Astrocyte of the spinal cord (primary cell): Measurements from ENCODE around the gene ABTB2.
"Not testable (repeated sequence)": the region's sequence is repeated elsewhere in the genome, so short reads cannot be mapped to it uniquely, and the experiment has no call there.

Experiments
- DNase-seq: peaks from one replicate; pipeline ENCODE4 v3.0.0; 2011; ENCODE audit warnings: low read depth, low spot score
- H3K4me3 ChIP-seq: 2 replicates; pipeline ENCODE4 v1.5.1; 2011; ENCODE audit warnings: low read depth, mild to moderate bottlenecking, low read length, moderate library complexity
- CTCF ChIP-seq: IDR thresholded peaks from 2 replicates; pipeline ENCODE4 v1.5.1; 2012; ENCODE audit warnings: low read depth, mild to moderate bottlenecking, low read length, inconsistent platforms
- in situ Hi-C: cut with HindIII; loops from 2 replicates; pipeline ENCODE4 v1.10.0; 2017; ENCODE audit warnings: low sequenced_read_pairs

Gene ABTB2

DNA sequence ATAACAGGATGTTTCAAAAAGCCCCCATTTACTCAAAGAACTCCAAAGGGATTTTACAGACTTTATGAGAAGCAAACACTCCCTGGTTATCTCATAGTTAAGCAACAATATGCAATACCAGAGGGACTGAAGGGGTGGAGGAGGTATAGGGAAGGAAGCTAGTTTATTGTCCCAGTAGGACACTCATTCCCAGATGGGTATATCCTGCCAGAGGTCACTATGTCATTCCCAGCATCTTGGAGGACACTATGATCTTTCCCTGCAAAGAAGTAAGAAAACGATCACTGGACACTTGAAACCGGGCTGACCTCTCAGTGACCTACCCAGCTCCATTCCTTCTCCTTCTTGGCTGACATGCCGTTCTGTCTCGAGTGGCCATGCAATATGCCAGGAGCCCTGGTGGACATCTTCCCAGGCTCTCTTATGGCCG lies 137.9 kb downstream of the ABTB2 start:
- TF ChIP-seq CTCF, result no peak
- H3K4me3 ChIP-seq, result no peak overlapping the region
- in situ Hi-C loops, result no loop called here
- DNase-seq, result no peak

DNA sequence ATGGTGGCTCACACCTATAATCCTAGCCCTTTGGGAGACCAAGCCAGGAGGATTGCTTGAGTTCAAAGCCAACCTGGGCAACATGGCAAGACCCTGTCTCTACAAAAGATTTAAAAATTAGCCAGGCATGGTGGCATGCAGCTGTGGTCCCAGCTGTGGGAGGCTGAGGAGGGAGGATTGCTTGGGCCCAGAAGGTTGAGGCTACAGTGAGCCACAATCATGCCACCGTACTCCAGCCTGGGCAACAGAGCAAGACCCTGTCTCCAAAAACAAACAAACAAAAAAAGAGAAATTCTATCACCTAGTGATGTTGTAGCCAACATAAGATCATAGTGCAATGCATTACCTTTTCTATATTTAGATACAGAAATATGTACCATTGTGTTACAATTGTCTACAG lies 138.5 kb downstream of the ABTB2 start:
- TF ChIP-seq CTCF, result no peak
- in situ Hi-C loops, result no loop called here
- no peak overlapping the region for H3K4me3 ChIP-seq
- DNase-seq, result no peak

DNA sequence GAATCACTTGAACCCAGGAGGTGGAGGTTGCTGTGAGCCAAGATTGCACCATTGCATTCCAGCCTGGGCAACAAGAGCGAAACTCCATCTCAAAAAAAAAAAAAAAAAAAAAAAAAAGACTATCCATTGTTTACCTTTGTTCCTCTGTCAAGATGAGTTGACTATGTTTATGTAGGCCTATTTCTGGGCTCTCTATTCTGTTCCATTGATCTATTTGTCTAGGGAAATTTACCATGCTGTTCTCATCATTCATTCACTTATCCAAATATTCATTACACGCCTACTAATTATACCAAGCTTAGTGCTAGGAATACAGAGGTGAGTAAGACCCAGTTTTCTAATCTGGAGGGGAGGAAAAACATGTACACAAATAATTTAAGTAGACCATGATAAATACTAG lies 139.1 kb downstream of the ABTB2 start:
- in situ Hi-C loops, result not testable (repeated sequence)

DNA sequence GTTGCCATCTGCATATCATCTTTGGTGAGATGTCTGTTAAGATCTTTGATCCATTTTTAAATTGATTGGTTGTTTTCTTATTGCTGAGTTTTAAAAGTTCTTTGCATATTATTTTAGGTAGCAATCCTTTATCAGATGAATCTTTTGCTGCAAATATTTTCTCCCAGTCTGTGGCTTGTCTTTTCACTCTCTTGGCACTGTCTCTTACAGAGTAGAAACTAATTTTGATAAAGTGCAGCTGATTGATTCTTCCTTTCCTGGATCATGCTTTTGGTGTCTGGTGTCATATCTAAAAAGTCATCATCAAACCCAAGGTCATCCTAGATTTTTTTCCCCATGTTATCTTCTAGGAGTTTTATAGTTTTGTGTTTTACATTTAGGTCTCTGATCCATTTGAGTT lies 139.7 kb downstream of the ABTB2 start:
- no peak overlapping the region for H3K4me3 ChIP-seq
- no peak for DNase-seq
- in situ Hi-C loops, result no loop called here
- no peak for TF ChIP-seq CTCF

More for the DNA sequence above, 139.1 kb downstream of the ABTB2 start:
- not testable (repeated sequence) for H3K4me3 ChIP-seq, DNase-seq

GRCh38 chr11:34216706-34217105 lies 141.1 kb downstream of the ABTB2 start:
- no peak for DNase-seq
- TF ChIP-seq CTCF, result no peak
- in situ Hi-C loops, result no loop called here

GRCh38 chr11:34215806-34216453 lies 141.9 kb downstream of the ABTB2 start:
- TF ChIP-seq CTCF, result no peak
- H3K4me3 ChIP-seq, result no peak overlapping the region
- no peak for DNase-seq
- in situ Hi-C loops, result no loop called here

More at GRCh38 chr11:34216706-34217105, 141.1 kb downstream of the ABTB2 start:
- no peak overlapping the region for H3K4me3 ChIP-seq

GRCh38 chr11:34214961-34215805 lies 142.6 kb downstream of the ABTB2 start:
- DNase-seq, result peak; percentile 58
- no peak for TF ChIP-seq CTCF
- H3K4me3 ChIP-seq, result no peak overlapping the region
- in situ Hi-C loops, result no loop called here
